NB4 (cell line): ENCODE results near the gene PFN1.

ENCODE experiments used
- POLR2A ChIP-seq: IDR thresholded peaks from 2 replicates; pipeline ENCODE4 v1.6.1; 2011; ENCODE audit warnings: mild to moderate bottlenecking; ENCODE audit not compliant: insufficient read length; ENCODE audit errors: extremely low read depth
- TF ChIP-seq, protein P1 (sequence below): IDR thresholded peaks from one replicate; pipeline ENCODE4 v1.5.1; 2012; ENCODE audit warnings: low read depth, low read length

DNA sequence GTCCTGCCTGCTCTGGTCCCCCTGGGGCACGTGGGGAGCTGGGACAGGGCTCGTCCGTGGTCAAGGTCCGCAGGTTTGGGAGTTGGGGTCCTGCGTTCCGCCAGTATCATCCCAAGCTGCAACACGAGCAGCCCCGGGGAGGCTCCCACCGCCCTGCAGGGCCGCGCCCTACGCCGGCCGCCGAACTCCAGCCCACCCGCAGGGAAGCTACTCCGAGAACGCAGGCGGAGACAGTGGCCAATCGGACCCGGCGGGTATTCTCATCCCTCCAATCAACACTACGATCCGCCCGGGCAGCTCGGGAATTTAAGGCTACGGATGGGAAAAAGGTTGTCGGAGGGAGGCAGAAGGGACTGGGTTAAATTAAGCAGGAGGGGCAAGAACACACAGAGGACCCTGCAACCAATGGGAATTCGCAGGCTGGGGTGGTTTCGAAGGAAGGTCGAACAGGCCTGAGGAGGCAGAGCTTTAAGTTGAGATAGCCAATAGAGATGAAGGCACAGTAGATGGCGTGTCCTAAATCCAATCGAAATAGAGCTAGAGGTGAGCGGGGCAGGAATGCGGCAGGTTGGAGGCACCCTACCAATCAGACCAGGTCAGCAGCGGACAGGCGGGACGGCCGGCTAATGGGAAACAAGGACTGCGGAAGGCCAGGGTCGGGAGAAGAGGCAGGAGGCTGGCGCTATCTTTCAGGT, 18.7 kb upstream of the PFN1 start:
- peak; percentile 21 for TF ChIP-seq POLR2A
- TF ChIP-seq, protein P1, sequence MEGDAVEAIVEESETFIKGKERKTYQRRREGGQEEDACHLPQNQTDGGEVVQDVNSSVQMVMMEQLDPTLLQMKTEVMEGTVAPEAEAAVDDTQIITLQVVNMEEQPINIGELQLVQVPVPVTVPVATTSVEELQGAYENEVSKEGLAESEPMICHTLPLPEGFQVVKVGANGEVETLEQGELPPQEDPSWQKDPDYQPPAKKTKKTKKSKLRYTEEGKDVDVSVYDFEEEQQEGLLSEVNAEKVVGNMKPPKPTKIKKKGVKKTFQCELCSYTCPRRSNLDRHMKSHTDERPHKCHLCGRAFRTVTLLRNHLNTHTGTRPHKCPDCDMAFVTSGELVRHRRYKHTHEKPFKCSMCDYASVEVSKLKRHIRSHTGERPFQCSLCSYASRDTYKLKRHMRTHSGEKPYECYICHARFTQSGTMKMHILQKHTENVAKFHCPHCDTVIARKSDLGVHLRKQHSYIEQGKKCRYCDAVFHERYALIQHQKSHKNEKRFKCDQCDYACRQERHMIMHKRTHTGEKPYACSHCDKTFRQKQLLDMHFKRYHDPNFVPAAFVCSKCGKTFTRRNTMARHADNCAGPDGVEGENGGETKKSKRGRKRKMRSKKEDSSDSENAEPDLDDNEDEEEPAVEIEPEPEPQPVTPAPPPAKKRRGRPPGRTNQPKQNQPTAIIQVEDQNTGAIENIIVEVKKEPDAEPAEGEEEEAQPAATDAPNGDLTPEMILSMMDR: no peak
